LHCN-M2 (cell line): ENCODE data around the gene SLC35E2B. TPM values are rescaled to one million over a fixed set of nuclear protein-coding genes. Genes with fewer than 3 reads are reported as not detected.
A peak's percentile ranks its signal among the peaks of the same experiment; 100 is the strongest.
"Not testable (repeated sequence)": the region's sequence is repeated elsewhere in the genome, so short reads cannot be mapped to it uniquely, and the experiment has no call there.

ENCODE experiments used
- DNase-seq: peaks from one replicate; pipeline ENCODE4 v3.0.0-alpha.2; 2012; ENCODE audit warnings: low read depth
- total RNA-seq: library from RNA; depleted of rRNA; stranded (reverse); fragments of >200 nt; gene quantifications from 2 replicates; pipeline ENCODE4 v1.2.3, GENCODE V29; 2014

Gene SLC35E2B
- total RNA-seq, 1 experiment from 2014 or later = 23.9 TPM

DNA sequence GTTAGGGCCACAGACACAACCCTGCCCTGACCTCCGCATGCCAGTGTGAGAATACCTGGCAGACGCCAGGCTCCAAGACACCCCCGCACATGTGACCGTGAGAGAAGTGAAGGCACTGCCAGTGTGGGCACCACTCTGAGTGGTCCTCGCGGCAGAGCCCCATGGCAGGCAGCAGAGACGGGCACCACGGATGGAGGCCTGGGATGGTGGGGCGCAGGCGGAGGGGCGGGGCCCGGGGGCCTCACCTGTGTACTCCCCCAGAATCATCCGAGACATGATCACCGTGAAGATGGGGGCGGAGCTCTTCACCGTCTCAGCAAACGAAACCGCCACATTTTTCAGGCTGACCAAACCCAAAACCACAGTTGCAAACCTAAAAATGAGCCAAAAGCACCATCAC, 17.4 kb downstream of the SLC35E2B start:
- DNase-seq = not testable (repeated sequence)

DNA sequence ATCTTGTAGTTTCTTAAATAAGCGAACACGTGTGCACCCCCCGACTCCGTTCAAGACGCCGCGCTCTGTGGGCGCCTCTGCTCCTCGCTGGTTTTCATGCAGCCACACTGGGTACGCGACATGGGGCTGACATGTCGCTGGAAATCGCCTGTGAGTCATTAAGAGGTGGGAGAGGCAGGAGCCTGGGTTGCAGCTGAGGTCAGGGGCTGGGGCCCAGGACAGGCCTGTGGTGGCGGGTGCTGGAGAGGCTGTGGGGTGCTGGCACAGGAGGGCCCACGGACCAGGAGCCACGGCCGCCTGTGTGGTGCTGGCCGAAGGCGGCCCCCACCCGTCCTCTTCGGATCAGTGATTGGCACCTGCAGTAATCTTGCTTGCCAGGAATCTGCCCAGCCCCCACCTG, 17.8 kb downstream of the SLC35E2B start:
- DNase-seq = not testable (repeated sequence)

DNA sequence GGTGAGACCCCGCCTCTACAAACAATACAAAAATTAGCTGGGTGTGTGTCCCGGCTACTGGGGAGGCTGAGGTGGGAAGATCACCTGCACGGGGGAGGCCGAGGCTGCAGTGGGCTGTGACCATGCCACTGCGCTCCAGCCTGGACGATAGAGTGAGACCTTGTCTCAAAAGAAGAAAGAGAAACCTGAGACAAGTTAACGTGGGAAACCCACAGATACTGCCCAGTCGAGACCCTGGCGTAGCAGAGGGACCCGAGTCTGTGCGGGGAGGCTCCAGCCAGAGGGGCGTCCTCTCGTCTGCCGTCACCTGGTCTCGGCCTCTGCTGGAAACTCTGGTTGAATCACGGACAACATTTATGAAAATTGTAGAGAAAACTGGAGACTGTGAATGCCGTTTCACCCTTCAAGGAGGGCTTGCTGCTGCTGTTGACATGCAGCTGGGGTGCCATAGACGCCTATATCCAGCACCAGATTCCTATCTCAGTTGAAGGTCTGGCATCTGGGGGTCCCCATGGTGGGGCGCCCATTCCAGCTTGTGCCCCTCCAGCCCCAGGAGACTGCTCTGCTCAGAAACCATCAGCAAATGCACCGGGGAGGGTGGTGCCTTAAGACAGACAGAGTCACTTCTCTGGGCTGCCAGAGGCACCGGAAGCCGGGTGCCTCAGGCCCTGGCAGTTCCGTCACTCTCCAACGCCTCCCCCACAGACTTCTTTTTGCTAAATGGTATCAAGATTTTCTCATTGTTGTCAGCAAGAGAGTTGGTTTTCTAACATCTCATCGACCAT, 20.2 kb downstream of the SLC35E2B start:
- DNase-seq = no peak

GRCh38 chr1:1671365-1672119, 21.1 kb downstream of the SLC35E2B start:
- DNase-seq = no peak

- DNase-seq = no peak
Observed at GRCh38 chr1:1670866-1671265, 21.7 kb downstream of the SLC35E2B start.

GRCh38 chr1:1669468-1670440, 22.8 kb downstream of the SLC35E2B start:
- no peak for DNase-seq

GRCh38 chr1:1666526-1666925, 26.1 kb downstream of the SLC35E2B start:
- DNase-seq = no peak

DNA sequence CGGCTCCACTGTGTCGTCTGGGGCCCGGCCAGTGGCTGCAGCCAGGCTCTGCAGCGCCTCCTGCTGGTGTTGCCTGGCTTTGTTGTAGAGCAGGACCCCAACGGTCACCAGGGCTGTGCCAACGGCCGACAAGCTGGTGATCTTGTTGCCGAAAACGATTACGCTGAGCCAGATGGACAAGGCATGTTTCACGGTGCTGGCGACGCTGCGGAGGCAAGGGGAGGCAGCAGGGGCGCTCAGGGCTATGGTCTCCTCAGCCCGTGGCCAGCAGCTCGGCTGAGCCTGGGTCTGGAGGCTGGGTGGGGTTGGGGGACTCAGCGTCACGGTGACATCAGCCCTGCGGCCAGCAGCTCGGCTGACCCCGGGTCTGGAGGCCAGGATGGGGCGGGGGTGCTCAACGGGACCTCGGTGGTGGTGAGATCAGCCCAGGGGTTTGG, 26.8 kb downstream of the SLC35E2B start:
- DNase-seq = no peak

GRCh38 chr1:1664941-1665814, 27.4 kb downstream of the SLC35E2B start:
- DNase-seq = no peak

GRCh38 chr1:1664318-1664717, 28.3 kb downstream of the SLC35E2B start:
- not testable (repeated sequence) for DNase-seq

GRCh38 chr1:1662830-1663560, 29.6 kb downstream of the SLC35E2B start:
- not testable (repeated sequence) for DNase-seq

DNA sequence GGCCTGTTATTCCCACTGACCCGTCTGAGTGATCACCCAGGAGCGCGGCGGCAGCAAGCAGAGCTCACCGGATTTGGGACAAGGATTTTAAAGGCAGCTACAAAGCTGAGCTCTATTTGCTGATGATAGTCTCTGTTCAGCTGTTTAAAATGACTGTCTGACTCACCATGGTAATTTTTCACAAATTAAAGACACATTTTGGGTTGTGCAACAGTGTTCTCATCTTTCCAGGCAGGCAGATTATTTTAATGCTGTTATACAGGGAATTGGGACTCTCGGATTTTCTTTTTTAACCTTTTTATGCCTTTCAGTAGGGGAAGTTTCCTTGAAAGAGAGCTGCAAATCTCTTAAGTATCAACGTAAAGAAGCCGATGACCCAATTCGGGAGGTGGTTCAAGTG, 30.2 kb downstream of the SLC35E2B start:
- DNase-seq = peak; percentile 29

DNA sequence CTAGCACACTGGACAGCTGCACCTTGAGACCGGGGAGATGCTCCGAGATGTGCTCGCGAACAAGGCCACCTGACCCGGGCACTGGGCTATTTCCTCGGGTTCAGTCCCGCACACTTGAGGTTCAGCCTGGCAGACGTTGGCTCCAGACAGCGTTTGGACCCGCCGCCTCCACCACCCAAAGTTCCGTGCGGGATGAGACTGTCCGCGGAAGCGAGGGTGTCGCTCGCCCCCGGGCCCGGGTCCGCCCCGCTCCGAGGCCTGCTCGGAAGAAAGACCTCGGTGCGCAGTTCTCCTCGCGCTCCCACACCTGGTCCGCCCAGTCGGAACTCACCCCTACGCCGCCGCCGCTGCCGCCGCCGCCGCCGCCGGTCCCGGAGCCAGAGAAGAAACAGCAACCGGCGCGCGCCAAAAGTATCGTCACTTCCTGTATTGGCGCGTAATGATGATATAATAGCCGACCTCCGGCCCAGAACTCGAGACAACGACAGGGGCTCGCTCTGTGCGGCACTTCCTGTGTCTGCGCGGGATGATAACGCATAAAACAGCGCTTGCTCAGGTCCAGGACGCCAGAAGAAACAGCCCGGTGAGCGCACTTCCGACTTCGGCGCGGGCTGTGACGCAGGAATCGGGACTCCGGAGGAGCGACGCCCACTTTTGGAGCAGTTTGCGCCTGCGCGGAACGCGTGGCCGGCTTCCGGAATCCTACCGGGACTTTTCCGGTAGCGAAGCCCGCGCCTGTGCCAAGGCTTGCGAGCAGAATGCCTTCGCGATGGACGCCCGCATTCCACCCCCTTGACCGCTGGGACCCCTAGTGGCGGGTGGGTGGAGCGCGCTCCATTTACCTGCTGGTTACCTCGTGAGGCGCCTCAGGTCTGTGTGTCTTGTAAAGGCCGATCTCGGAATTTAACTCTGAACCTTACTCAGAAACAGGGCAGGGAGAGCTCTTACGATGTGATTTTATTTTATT, 33.7 kb downstream of the SLC35E2B start, which contains the start of gene CDK11B:
Gene CDK11B (minus strand): TSS at position 422 of the 967 bp plus-strand sequence. CDS start 1,519 bp downstream, outside the sequence.
- peak; percentile 93 for DNase-seq

GRCh38 chr1:1648265-1648664, 44.3 kb downstream of the SLC35E2B start:
- DNase-seq = not testable (repeated sequence)

GRCh38 chr1:1647567-1648241, 44.9 kb downstream of the SLC35E2B start:
- not testable (repeated sequence) for DNase-seq

- DNase-seq = not testable (repeated sequence)
Observed at GRCh38 chr1:1646326-1646725, 46.3 kb downstream of the SLC35E2B start.

- not testable (repeated sequence) for DNase-seq
Observed at GRCh38 chr1:1640711-1641461, 51.7 kb downstream of the SLC35E2B start.
